ENCODE results near the gene CNIH1. TPM values are rescaled to one million over a fixed set of nuclear protein-coding genes. Genes with fewer than 3 reads are reported as not detected.
A peak's percentile ranks its signal among the peaks of the same experiment; 100 is the strongest.

Gene CNIH1
- total RNA-seq, 1 experiment from 2014 or later: 80.7 TPM

DNA sequence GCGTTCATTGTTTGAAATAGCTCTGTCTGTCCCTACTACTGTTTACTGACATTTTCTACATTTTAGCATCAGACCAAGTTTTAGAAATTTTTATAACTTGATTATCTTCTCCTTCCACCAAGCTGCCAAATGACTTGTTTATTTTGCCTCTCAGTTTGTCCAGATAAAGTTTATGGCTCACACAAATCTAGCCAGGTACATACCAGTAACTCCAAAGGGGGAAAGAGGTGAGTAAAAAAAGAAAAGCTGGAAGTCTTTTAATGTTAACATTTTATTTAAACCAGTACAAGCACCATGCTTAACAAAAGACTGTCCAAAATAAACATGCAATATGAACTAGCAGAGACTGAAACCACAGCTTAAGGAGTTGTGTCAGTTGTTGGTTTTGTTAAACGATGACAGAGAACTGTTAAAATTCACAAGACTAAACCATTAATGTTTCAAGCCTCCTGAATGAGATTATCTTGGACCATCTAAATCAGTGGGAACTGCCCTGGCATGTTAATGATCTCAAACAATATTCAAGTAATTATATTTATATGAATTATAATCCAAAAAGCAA lies 33.1 kb upstream of the CNIH1 start (continued):
- TF ChIP-seq AFF4 (CRISPR knock-in tag; IDR thresholded peaks at IDR 0.05; ENCODE audit: borderline replicate concordance) (no peak), NFE2L1 (CRISPR knock-in tag; IDR thresholded peaks at IDR 0.05) (no peak)

DNA sequence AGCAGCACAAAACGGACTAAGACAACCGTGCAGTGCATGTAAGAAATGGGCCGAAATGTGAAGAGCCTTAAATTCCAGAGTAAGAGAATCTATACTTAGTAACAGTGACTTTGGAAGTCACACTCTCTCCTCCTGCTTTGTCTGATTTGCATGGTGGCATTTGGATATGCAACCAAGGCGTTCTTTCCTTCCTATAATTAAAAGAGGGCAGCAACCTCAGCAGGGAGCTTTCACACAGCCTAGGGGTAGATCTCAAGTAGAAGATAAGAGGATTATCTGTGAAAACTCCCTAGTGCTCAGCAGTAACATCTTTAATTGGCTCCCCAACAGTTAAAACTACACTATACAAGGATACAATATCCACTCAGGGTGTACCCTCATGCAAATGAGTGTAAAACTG lies 31.1 kb upstream of the CNIH1 start:
- DNase-seq (ENCODE audit: low spot score): no peak
- peak; percentile 58 for ATAC-seq
- Mint-ChIP-seq H3K27ac (no peak overlapping the region), H3K4me1 (peaks cover 16% of the 10 kb centered on the region), H3K27me3 (ENCODE audit: low read depth) (peaks cover 5% of the 10 kb centered on the region), H3K36me3 (peaks cover 20% of the 10 kb centered on the region), H3K4me3 (no peak overlapping the region), H3K9me3 (peaks cover 9% of the 10 kb centered on the region)
- ChIA-PET POLR2A (interaction anchor here (1.0 kb wide), 1 partner anchor 16 kb away, joined by 3 read pairs; no protein-coding TSS in a partner anchor), CTCF (interaction anchor here (1.1 kb wide), 1 partner anchor 21 kb away, joined by 6 read pairs; no protein-coding TSS in a partner anchor)
- TF ChIP-seq TP53 (CRISPR knock-in tag; IDR thresholded peaks at IDR 0.05): no peak
- TF ChIP-seq OVOL2 (CRISPR knock-in tag; IDR thresholded peaks at IDR 0.05; ENCODE audit: borderline replicate concordance): no peak
- no peak for TF ChIP-seq IRF2 (CRISPR knock-in tag; IDR thresholded peaks at IDR 0.05; ENCODE audit: borderline replicate concordance, low read depth)
- no peak for TF ChIP-seq NR2C2 (CRISPR knock-in tag; IDR thresholded peaks at IDR 0.05)
- no peak for TF ChIP-seq FOXJ3 (CRISPR knock-in tag; IDR thresholded peaks at IDR 0.05; ENCODE audit: borderline replicate concordance)
- TF ChIP-seq, protein P1, sequence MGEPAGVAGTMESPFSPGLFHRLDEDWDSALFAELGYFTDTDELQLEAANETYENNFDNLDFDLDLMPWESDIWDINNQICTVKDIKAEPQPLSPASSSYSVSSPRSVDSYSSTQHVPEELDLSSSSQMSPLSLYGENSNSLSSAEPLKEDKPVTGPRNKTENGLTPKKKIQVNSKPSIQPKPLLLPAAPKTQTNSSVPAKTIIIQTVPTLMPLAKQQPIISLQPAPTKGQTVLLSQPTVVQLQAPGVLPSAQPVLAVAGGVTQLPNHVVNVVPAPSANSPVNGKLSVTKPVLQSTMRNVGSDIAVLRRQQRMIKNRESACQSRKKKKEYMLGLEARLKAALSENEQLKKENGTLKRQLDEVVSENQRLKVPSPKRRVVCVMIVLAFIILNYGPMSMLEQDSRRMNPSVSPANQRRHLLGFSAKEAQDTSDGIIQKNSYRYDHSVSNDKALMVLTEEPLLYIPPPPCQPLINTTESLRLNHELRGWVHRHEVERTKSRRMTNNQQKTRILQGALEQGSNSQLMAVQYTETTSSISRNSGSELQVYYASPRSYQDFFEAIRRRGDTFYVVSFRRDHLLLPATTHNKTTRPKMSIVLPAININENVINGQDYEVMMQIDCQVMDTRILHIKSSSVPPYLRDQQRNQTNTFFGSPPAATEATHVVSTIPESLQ (CRISPR knock-in tag; IDR thresholded peaks at IDR 0.05): no peak
- no peak for TF ChIP-seq HMGA2 (CRISPR knock-in tag; IDR thresholded peaks at IDR 0.05)
- no peak for TF ChIP-seq MAX (CRISPR knock-in tag; IDR thresholded peaks at IDR 0.05)
- TF ChIP-seq ZNF423 (CRISPR knock-in tag; IDR thresholded peaks at IDR 0.05): no peak
- no peak for TF ChIP-seq ZBTB21 (CRISPR knock-in tag; IDR thresholded peaks at IDR 0.05; ENCODE audit: borderline replicate concordance)
- no peak for TF ChIP-seq ZSCAN18 (CRISPR knock-in tag; IDR thresholded peaks at IDR 0.05)
- no peak for TF ChIP-seq CTCF (IDR thresholded peaks at IDR 0.05)
- TF ChIP-seq PRRX2 (CRISPR knock-in tag; IDR thresholded peaks at IDR 0.05): no peak

All from WTC11 (cell line).